GM19324 (cell line): Measurements from ENCODE around the gene UBQLN1.

Experiments used
- ATAC-seq: cut with Tn5 transposase; IDR thresholded peaks from one replicate; pipeline ENCODE4 v1.9.1; 2021; ENCODE audit warnings: mild to moderate bottlenecking, moderate library complexity; ENCODE audit not compliant: unreplicated experiment, low FRiP score

Gene UBQLN1

DNA sequence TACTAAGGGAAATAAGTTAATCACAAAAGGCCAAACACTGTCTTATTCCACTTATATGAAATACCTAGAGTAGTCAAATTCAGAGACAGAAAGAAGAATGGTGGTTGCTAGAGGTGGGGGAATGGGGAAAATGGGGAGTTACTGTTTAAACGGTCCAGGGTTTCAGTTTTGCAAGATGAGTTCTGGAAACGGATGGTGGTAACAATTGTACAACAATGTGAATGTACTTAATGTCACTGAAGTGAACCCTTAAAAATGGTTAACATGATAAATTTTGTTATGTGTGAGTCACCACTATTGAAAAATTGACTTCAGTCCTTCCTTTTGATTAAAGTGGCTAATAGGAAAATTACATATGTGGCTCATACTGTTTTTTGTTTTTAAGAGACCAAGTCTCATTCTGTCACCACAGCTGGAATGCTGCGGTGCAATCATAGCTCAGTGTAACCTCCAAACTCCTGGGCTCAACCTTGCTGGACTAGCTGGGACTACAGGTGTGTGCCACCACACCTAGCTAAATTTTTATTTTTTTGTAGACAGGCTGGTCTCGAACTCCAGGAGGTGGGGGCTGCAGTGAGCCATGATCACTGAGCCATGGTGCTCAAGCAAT is 8.7 kb downstream of the UBQLN1 start:
- ATAC-seq: peak; percentile 39

DNA sequence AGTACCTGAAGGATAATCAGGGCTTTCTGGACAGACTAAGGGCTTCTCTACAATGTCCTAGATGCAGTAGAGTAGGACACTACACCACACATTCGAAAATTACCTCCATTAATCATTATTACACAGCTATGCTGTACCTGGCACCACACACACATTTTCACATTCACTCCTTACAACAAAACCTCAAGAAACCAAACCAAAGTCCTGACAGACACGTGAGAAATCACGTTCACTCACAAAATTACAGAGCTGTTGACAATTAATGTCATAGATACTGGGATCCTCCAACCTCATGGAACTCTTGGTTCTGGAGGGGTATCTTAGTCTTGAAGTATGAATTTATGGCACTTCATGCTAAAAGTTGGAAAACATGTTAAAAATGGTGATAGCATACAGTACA is 16.3 kb downstream of the UBQLN1 start:
- no peak for ATAC-seq

DNA sequence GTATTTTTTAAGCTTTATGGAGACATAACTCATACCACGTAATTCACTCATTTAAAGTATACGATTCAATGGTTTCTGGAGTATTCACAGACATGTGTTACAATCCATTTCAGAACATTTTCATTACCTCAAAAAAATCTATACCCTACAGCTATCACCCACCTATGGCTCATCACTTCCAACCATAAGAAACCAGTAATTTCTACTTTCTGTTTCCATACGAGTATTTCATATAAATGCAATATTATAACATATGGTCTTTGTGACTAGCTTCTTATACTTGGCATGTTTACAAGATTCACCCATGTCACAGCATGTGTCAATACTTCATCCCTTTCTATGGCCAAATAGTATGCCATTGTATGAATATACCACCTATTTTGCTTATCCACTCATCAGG is 18.8 kb downstream of the UBQLN1 start:
- ATAC-seq: no peak

DNA sequence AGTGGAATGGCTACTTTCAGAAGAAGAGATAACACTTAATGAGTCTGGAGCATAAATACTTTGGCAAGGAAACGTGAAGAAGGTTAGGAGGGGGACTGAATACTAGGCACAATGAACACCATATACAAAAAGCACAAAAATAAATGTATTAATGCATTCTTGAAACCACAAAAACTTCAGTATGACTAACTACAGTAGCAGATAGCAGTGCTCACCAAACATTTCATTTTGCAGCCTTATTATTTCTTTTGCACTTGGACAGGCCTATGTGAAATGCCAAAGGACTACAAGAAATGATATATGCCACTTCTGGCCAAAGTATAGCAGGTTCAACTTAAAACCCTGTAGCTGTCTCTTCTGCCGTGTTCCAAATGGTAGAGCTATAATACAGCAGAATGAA is 26.3 kb downstream of the UBQLN1 start:
- ATAC-seq: no peak

DNA sequence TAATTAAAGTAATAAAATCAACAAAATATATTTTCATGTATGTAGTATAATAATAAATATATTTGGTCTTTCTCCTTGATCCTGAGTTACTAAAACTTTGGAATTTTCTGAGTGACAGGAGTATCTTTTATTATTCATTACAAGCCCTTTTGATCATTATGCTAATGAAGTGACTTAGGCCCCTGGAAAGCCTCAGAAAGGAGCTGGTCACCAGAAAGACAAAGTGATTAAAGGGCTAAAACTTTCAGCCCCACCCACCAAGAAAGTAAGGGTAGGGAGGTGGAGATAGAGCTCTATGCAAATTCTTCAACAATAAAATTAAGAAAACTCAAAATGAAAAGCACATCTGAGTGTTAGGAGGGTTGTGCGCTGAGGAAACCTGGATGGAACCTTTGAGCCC is 27.5 kb downstream of the UBQLN1 start:
- ATAC-seq: no peak

DNA sequence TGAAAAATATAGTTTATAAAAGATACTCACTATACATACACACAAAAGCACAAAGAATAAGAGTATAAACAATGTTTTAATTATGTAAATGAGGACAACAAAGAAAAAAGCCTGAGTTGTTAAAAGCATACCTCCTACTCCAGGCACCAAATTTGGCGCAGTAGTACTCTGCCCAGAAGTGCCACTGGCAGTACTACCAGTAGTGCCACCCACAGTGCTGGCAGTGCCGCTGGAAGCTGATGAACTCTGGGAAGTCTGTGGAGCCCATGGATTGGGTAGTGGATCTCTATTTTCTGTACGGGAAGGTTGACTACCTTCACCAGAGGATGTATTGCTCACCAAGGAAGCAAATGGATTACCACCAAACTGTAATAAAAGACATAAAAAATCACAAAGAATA is 30.2 kb downstream of the UBQLN1 start:
- ATAC-seq: no peak

DNA sequence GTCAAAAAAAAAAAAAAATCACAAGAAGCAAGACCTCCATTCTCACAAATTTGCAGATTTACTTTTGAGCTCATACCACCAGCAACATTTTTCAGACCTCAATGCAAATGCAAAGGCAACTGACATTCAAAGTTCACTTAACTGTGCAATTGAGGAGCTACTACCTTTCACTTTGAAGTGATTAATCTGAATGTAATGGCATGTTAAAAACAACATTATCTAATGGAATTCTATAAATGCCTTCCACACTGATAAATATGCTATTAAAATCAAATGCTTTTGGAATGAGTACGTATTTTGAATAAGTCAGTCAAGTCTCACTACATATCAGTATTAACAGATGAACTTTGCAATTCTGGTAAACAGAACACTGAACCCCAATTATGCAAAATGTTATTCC is 32.3 kb downstream of the UBQLN1 start:
- no peak for ATAC-seq

DNA sequence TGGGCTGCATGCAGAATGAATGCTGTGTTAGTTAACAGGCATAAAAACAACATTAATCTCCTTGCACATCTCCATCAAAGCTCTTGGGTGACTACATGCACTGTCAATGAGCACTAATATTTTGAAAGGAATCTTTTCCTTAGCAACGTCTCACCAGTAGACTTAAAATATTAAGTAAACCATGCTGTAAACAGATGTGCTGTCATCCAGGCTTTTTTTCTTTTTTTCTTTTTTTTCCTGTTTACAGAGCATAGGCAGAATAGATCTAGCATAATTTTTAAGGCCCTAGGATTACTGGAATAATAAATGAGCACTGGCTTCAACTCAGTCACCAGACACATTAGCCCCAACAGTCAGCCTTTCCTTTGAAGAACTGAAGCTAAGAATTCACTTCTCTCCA is 36.3 kb downstream of the UBQLN1 start:
- ATAC-seq: no peak

DNA sequence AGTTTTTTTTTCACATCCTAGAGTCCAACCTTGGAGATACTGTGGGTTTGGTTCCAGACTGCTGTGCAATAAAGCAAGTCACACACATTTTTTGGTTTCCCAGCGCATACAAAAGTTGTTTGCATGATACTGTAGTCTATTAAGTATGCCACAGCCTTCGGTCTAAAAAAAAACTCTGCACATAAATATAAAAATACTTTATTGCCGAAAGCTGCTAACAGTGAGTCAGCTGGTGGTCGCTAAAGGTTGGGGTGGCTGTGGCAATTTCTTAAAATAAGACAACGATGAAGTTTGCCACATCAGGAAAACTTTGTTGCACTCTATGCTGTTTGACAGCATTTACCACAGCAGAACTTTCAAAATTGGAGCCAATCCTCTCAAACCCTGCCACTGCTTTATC is 37.4 kb downstream of the UBQLN1 start:
- ATAC-seq: no peak

DNA sequence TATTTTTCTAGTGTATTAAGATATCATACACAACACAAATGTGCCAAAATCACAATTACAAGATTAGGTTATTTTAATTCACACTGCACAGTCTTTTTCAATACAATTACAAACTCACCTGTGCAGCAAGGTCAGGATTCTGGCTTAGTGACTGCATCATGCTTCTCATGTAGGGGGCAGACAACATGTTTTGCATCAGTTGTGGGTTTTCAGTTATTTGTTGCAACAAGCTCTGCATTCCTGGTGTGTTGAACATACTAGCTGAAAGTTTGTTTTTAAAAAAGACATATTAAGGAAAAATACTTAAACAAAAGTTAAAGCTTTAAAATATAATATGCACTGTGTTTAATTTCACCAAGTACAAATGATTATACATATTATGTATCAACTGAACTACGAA is 38.7 kb downstream of the UBQLN1 start:
- no peak for ATAC-seq

DNA sequence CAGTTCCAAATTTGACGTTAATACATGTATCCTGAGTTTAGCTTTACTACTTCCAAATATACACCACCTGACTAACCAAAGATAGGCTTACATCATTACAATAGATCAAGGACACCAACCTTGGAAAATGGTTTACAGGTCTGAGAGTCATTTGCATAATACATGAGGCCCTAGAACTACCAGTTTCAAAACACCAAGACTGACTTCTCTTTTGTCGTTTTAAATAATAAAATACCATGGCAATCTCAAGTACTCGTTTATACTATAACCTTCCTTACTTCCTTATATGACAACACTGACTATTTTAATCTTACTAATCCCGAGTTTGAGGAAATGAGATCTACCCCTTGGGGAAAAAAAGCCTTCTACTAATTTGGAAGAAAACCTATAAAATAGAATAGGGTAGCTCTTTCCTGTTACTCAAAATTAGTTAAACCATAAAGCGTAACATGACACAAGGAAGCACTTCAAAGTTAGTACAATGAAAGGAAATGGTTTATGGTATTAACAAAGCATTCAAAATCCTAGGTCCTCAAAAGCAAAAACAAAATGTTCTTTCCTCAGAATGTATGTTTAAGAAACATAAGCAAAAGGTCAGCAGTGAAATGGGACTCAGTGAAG is 42.1 kb downstream of the UBQLN1 start:
- peak; percentile 64 for ATAC-seq

DNA sequence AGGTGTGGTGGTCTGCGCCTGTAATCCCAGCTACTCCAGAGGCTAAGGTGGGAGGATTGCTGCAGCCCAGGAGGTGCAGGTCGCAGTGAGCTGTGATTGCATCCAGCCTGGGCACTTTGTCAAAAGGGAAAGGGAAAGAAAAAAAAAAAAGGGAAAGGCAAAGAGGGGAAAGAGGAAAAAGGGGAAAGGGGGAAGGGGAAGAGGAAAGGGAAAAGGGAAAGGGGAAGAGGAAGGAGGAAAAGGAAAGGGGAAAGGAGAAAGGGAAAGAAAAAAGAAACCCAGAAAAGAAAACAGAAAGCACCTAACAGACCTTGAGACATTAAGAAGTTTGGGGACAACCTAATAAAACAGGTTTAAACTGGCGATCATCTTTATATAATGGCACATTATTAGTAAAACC is 44.8 kb downstream of the UBQLN1 start:
- ATAC-seq: no peak

DNA sequence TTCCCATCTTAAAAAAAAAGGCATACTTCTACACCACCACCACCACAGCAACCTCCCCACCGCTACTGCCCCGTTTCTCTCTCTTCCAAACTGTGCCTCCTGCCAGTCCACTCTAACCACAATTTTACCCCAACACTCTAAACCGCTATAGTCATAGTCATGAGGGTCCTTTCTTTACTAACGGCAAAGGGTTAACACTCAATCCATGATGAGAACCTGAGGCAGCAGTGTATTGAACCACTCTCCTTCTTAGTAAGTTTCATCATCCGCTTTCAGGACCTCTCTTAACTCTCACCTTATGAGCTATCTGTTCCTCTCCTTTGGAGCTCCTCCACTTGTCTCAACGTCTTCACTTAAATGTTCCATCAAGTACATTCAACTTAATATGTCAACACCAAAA is 50.8 kb downstream of the UBQLN1 start:
- ATAC-seq: no peak

DNA sequence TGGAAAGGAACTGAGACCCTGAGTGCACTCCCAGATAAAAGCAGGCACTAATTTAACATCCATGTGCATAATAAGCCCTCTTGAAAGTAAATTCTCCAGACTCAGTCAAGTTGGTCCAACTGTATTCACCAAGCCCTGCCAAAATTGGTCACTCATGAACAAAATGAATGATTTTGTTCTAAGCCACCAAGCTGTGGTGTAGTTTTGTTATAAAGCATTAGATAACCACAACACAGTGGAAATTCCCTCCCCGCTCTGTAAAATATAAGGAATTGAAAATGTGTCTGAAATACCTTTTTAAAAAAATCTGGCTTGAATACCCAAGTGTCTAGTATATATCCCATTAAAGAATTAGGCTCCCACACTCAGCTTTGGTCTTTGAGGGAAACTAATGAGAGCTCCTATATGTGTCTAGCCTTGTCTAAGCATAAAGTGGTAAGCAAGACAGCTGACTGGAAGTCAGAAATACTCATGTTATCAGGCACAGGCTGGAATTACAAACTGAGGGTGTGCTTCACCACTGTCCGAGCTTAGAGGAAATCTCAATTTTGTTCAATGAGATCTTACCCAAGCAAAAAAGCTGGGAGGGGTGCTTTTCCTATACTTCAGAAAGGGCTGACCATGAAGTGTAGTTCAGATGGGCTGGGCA is 51.6 kb downstream of the UBQLN1 start:
- ATAC-seq: no peak

DNA sequence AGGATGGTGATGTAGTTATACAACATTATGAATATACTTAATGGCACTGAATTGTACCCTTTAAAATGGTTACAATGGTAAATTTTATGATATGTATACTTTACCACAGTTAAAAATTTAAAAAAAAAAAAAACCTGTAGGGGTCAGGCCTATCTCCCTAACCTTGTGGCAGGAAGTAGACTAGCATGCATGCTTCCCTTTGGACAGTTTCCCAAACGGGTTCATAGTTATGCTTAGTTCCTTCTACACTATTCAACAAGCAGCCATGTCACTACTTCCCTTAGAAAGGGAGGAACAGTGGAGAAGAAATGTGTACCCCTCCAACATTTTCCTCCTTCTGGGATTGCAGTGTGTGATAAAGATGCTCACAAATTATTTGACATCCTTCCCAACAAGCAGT is 52.3 kb downstream of the UBQLN1 start:
- no peak for ATAC-seq

DNA sequence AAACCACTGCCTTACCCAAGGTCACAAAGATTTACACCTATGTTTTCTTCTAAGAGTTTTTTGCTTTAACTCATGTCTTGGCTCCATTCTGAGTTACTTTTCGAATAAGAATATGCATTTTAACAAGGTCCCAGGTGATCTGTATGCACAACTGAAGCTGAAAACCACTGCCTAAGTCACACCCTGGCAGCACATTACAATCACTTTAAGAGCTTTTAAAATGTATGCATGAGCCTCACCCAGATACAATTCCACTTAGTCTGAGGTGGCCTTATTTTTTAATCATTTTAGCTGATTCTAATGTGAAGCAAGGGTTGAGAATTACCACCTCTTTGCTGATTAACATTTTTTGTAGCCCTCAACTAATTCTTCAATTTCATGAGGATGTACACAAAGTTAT is 55.3 kb downstream of the UBQLN1 start:
- no peak for ATAC-seq

DNA sequence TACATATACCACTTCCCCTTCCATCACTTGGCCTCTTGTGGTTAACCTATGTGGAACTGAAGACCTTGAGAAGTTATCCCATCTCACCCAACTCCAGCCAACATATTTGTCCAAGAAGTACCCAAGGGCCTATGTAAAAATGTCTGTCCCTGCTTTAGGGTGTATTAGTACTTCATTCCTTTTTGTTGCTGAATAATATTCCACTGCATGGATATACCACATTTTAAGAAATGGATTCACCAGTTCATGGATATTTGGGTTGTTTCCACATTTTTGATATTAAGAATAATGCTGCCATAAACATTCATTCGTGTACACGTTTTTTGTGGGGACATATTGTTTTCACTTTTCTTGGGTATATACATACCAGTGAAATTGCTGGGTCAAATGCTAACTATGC is 56.2 kb downstream of the UBQLN1 start:
- ATAC-seq: no peak

DNA sequence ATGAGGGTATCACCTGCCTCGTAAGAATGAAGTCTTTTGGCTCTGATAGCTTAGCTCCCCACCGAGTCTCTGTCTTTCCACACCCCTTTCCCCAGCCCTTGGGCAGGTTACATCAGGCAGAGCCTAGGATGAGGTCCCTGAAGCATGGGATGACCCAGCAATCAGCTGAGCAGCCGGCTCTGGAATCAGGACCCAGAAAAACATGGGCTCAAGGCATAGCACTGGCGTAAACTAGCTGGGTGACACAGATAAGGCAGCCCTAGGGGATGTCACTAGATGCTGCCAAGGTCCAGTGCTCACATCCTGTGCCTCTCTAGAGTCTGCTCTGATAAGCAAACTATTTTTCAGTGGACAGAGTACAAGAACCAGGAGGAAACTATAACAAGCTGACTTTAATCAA is 58.2 kb downstream of the UBQLN1 start:
- ATAC-seq: no peak

DNA sequence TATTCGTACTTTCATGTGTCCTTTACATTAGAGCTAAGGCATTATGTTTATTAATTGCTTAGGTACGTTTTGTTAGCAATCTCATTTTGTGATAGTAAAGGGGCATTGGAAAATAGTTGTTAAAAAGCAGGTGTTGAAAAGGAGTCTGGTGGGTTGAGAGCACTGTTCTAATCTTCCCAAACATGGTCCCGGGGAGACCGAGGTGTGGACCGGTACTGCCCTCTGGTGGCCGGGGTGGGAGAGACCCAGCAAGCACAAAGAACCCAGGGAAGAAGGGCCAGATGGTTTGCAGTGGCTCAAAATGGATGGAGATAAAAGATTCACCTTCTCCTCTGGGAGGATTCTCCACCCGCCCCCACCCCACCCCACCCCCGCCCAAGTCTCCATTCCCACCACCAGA is 58.7 kb downstream of the UBQLN1 start:
- no peak for ATAC-seq

DNA sequence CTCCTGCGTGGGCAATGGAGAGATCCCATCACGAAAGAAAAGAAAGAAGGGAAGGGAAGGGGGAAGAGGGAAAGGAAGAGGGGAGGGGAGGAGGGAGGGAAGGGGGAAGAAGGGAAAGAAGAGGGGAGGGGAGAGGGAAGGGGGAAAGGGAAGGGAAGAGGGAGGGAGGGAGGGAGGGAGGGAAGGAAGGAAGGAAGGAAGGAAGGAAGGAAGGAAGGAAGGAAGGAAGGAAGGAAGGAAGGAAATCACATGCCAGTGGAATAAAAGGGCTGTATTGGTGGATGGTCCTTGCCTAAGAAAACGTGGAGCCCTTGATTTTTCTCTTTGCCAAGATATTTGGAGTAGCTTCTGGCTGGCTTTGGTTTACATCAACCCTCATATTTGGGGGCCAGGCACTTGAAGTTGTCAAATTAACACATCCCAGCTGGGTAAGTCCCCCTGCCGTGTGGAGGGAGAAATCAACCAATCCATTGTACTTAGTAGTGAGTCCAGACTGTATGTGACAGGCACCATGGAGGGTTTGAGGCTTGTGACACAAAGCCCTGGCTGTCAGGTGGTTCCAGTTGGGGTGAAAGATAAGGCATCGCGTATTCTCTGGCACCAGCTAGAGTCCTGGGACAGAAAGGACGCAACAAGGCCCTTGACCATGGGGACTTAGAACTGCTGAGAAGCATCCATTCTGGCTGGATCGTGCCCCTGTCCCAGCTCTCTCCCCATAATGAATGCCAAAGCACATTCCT is 61.1 kb downstream of the UBQLN1 start:
- ATAC-seq: no peak

DNA sequence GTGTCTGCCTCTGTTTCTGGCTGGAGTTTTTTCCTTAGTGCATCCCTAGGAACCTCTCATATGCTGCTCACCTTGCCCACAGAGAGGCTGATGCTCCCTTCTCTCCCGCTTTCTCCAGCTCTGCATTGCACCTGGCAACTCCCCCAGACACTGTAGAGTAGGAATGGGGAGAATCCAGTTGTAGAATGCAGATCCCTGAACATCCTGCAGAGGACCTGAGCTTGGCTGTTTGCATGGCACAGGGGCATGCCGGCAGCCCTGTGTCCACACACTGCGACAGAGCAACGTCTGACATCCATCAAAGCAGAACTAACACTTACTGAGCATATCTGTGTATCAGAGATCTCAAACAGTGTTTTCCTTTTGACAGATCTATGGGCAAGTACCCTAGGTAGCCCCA is 65.0 kb downstream of the UBQLN1 start:
- no peak for ATAC-seq

DNA sequence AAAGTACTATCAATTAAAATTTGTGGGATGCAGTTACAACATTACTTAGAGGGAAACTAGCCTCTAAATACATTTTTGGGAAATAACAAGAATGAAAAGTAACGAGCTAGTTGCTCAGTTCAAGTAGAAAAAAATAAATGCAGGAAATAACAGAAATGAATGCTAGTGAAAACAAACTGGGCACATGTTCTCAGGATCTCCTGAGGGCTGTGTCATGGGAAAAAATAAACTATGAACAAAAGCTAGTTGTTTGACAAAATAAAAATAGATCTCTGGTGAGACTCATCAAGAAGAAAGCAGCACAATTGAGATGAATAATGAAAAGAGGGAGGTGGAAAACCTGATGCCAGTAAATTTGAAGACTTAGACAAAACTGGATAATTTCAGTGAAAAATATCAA is 68.5 kb downstream of the UBQLN1 start:
- ATAC-seq: no peak
